Right atrium auricular region (tissue), 2 donors: Measurements from ENCODE around the gene LYPLAL1. TPM values are rescaled to one million over a fixed set of nuclear protein-coding genes. Genes with fewer than 3 reads are reported as not detected.
A peak's percentile ranks its signal among the peaks of the same experiment; 100 is the strongest.
"Not testable (repeated sequence)": the region's sequence is repeated elsewhere in the genome, so short reads cannot be mapped to it uniquely, and the experiment has no call there.

Experiments used
- DNase-seq: peaks from one replicate; pipeline ENCODE4 v3.0.0-alpha.2; 2019; ENCODE audit warnings: low spot score
- H3K27ac ChIP-seq, 2 donors: fragments of 200-600 bp; sonication (generic); 1 replicate in 1 of 2; 2 replicates in 1 of 2; pipeline ENCODE4 v1.5.1; 2016 to 2019
- H3K27me3 ChIP-seq, 2 donors: fragments of 200-600 bp; sonication (generic); one replicate each; pipeline versions ENCODE4 v1.5.1 to v1.6.0; 2017 to 2019
- H3K36me3 ChIP-seq: fragments of 200-600 bp; sonication (generic); one replicate; pipeline ENCODE4 v1.5.1; 2016
- H3K4me1 ChIP-seq, 2 donors: fragments of 200-600 bp; sonication (generic); one replicate each; pipeline versions ENCODE4 v1.5.1 to v1.6.0; 2017 to 2019
- H3K4me3 ChIP-seq, 2 donors: fragments of 200-600 bp; sonication (generic); 1 replicate in 1 of 2; 2 replicates in 1 of 2; pipeline ENCODE4 v1.5.1; 2017 to 2019; ENCODE audit warnings: mild to moderate bottlenecking in 1 of 2, moderate library complexity in 1 of 2
- H3K9me3 ChIP-seq, 2 donors: fragments of 200-600 bp; sonication (generic); one replicate each; pipeline ENCODE4 v1.5.1; 2019
- total RNA-seq, 2 donors: library from RNA; depleted of rRNA; stranded (reverse); fragments of >200 nt; gene quantifications; one replicate each; pipeline ENCODE4 v1.1.0, GENCODE V29; 2016
- TF ChIP-seq, protein P1 (sequence below), 2 donors: fragments of 200-600 bp; sonication (generic); IDR thresholded peaks; one replicate each; pipeline ENCODE4 v1.5.1; 2019; ENCODE audit warnings: antibody characterized with exemption in 2 of 2

LYPLAL1 gene
- total RNA-seq, 2 donors from 2014 or later, result 32.6 to 35.9 TPM

DNA sequence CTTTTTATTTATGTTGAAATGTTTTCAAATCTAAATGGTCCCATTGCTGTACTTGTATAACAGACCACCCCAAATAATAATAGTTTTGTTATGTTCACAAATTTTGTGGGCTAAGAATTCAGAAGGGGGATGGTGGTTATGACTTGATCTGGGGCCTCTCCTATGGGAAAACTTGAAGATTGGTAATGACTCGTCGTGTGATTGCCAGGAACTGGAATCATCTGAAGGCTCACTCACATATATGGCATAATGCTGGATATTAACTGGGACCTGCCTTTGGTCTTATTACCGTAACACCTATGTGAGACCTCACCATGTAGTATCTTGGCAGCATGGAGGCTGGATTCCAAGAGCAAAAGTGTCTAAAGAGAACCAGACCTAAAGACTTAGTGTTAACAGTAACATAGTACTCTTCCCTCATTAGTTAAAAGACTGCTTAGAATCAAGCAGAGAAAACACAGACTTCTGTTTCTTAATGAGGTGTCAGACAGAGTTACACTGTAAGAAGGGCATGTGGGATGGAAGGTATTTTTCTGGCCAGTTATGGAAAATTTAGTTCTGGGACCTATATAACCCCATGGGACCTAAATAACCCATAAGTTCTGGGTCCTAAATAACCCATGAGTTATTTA lies 11.9 kb downstream of the LYPLAL1 start:
- Histone ChIP-seq H3K4me1 (peaks cover 0 to 33% of the 10 kb centered on the region in 2 donors), H3K9me3 (no peaks in the 10 kb centered on the region), H3K4me3 (no peak overlapping the region), H3K27me3 (no peaks in the 10 kb centered on the region), H3K27ac (no peak overlapping the region), H3K36me3 (peaks cover 5% of the 10 kb centered on the region)
- no peak for DNase-seq
- TF ChIP-seq, protein P1, sequence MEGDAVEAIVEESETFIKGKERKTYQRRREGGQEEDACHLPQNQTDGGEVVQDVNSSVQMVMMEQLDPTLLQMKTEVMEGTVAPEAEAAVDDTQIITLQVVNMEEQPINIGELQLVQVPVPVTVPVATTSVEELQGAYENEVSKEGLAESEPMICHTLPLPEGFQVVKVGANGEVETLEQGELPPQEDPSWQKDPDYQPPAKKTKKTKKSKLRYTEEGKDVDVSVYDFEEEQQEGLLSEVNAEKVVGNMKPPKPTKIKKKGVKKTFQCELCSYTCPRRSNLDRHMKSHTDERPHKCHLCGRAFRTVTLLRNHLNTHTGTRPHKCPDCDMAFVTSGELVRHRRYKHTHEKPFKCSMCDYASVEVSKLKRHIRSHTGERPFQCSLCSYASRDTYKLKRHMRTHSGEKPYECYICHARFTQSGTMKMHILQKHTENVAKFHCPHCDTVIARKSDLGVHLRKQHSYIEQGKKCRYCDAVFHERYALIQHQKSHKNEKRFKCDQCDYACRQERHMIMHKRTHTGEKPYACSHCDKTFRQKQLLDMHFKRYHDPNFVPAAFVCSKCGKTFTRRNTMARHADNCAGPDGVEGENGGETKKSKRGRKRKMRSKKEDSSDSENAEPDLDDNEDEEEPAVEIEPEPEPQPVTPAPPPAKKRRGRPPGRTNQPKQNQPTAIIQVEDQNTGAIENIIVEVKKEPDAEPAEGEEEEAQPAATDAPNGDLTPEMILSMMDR (IDR thresholded peaks at IDR 0.05), result no peak

DNA sequence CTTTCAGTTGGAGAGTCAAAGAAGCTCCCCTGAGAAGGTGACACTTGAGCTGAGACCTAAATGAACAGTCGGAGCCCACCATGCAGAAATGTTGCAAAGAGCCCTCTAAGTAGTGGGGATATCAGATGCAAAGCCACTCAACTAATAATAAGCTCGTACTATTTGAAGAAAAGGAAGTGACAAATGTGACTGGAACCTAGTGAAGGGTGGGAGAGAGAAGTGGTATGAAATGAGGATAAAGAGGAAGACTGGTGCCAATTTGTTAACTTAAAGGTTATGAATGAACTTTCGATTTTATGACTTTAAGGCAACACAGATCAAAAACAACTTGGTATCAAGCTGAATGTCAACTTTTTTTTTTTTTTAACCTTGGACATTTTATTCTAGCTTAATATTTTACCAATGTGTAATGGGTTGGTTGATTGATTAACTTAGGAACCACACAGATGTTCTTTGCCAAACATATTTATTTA lies 14.7 kb downstream of the LYPLAL1 start:
- peak overlapping the region; percentile 47 to 54 for H3K27ac ChIP-seq
- no peaks in the 10 kb centered on the region for H3K27me3 ChIP-seq
- TF ChIP-seq, protein P1 (IDR thresholded peaks at IDR 0.05), result no peak
- H3K9me3 ChIP-seq, result no peaks in the 10 kb centered on the region
- peaks cover 0 to 24% of the 10 kb centered on the region in 2 donors for H3K4me1 ChIP-seq
- H3K4me3 ChIP-seq, result no peak overlapping the region
- H3K36me3 ChIP-seq, result no peaks in the 10 kb centered on the region
- no peak for DNase-seq

DNA sequence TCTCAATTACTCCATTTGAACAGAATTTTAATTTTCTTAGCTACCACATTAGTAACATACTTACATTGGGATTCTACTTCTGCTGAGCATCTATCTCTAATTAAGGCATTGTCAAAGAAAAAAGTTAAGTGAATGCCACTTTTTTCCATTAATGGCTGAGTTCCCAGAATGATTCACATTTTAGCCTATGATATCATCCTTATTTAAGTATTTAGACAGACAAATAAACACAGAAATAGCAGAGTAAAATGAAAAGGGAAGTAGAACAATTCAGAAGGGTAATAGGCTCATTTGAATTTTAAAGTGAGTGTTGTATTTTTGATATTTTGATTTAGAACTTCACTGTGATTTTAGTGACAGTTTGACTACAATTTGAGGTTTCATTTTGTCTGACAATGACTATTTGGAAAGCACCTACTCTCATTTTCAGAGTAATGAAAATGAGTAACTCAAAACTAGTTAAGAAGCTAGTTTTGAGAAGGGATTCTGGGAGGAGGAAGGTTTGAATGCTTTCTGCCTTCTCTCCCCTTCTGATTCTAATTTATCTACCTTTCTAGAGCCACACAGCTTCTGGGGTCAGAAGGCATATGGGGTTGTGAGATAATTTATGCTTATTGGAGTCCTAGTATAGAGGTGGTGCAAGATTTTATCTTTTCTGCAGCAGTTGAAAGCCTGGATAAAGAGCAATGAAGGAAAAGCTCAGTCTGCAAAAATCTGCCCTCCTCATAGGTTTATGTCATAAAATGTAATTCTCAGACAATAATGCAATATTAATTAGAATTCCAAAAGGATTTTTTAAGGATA lies 15.5 kb downstream of the LYPLAL1 start:
- H3K4me1 ChIP-seq, result peaks cover 0 to 24% of the 10 kb centered on the region in 2 donors
- no peak overlapping the region for H3K4me3 ChIP-seq
- TF ChIP-seq, protein P1 (IDR thresholded peaks at IDR 0.05), result no peak
- DNase-seq, result no peak
- H3K36me3 ChIP-seq, result no peaks in the 10 kb centered on the region
- no peaks in the 10 kb centered on the region for H3K9me3 ChIP-seq
- H3K27ac ChIP-seq, result peak overlapping the region; percentile 47 to 54
- no peaks in the 10 kb centered on the region for H3K27me3 ChIP-seq

DNA sequence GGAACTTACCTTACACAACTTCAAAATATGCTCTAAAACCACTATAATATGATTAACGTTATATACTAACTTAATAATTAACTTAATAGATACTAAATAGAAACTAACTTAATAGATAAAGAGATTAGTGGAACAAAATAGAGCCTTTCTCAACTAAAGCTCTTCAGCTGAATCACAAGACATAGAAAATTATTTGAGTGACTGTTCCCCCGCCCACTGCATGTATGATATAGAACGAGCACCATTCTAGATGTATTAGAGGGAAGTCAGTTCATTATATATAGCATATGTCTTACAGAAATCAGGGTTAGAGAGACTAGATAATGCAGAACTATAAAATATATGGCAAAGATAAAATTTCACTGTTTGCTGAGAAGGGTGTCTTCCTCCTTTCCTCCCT lies 16.3 kb downstream of the LYPLAL1 start:
- Histone ChIP-seq H3K36me3 (no peaks in the 10 kb centered on the region), H3K9me3 (no peaks in the 10 kb centered on the region), H3K27me3 (no peaks in the 10 kb centered on the region), H3K27ac (peak overlapping the region; percentile 47 to 54), H3K4me3 (no peak overlapping the region), H3K4me1 (peaks cover 0 to 24% of the 10 kb centered on the region in 2 donors)
- TF ChIP-seq, protein P1 (IDR thresholded peaks at IDR 0.05), result no peak
- no peak for DNase-seq

DNA sequence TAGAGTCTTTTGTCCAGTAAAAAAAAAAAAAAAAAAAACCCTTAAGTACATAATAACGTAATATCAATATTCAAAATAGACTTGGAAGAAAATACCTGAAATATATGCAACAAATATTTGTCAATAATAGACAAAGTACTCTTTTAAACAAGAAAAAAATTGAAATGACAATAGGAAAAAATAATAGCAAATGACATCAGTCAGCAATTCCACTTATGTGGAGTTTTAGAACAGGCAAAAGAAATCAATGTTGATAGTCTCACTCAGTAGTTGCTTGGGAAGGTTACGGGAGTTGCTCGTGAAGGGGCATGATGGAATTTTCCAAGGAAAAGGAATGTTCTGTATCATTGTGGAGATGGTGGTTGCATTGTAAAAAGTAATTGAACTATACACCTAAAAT lies 16.9 kb downstream of the LYPLAL1 start:
- H3K4me3 ChIP-seq, result no peak overlapping the region
- H3K4me1 ChIP-seq, result peaks cover 0 to 24% of the 10 kb centered on the region in 2 donors
- TF ChIP-seq, protein P1 (IDR thresholded peaks at IDR 0.05), result no peak
- no peaks in the 10 kb centered on the region for H3K36me3 ChIP-seq
- DNase-seq, result no peak
- no peaks in the 10 kb centered on the region for H3K27me3 ChIP-seq
- no peak overlapping the region for H3K27ac ChIP-seq
- no peaks in the 10 kb centered on the region for H3K9me3 ChIP-seq

DNA sequence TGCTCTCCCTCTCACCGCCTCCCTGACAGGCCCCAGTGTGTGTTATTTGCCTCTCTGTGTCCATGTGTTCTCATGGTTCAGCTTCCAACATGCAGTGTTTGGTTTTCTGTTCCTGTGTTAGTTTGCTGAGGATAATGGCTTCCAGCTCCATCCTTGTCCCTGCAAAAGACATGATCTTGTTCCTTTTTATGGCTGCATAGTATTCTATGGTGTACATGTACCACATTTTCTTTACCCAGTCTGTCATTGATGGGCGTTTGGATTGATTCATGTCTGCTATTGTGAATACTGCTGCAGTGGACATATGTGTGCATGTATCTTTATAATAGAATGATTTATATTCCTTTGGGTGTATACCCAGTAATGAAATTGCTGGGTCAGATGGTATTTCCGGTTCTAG lies 22.2 kb downstream of the LYPLAL1 start:
- not testable (repeated sequence) for H3K36me3 ChIP-seq, H3K27ac ChIP-seq

More for the DNA sequence above, 22.2 kb downstream of the LYPLAL1 start:
- not testable (repeated sequence) for H3K4me3 ChIP-seq, H3K27me3 ChIP-seq, DNase-seq, H3K9me3 ChIP-seq, H3K4me1 ChIP-seq
